Stomach (tissue), 4 donors: ENCODE data around the gene DCC.

ENCODE experiments used
- CTCF ChIP-seq, 7 experiments: fragments of 450-650 bp in 4 of 7; fragments of 200-600 bp in 3 of 7; sonication (generic) in 3 of 7; IDR thresholded peaks; one replicate each; pipeline ENCODE4 v1.5.1; 2016 to 2019; ENCODE audit warnings: antibody characterized with exemption in 7 of 7, control low read depth in 2 of 7, mild to moderate bottlenecking in 1 of 7
- EP300 ChIP-seq: sonication (generic); formaldehyde crosslinking; IDR thresholded peaks from one replicate; pipeline ENCODE4 v1.6.1; 2017; ENCODE audit warnings: antibody characterized with exemption
- POLR2A ChIP-seq, 4 donors: fragments of 450-650 bp; IDR thresholded peaks; one replicate each; pipeline ENCODE4 v1.6.1; 2016; ENCODE audit warnings: antibody characterized with exemption in 4 of 4, control low read depth in 2 of 4, mild to moderate bottlenecking in 1 of 4, moderate library complexity in 1 of 4
- POLR2AphosphoS5 ChIP-seq, 3 donors: sonication (generic); formaldehyde crosslinking; IDR thresholded peaks; one replicate each; pipeline ENCODE4 v1.6.1; 2016; ENCODE audit warnings: antibody characterized with exemption in 3 of 3

GRCh38 chr18:52747869-52748268 is 407.9 kb downstream of the DCC start:
- TF ChIP-seq CTCF (IDR thresholded peaks at IDR 0.05) (no peak), POLR2A (IDR thresholded peaks at IDR 0.05) (no peak), POLR2AphosphoS5 (IDR thresholded peaks at IDR 0.05) (no peak), EP300 (no peak)
